ENCODE measurements around the gene KDSR.

DNA sequence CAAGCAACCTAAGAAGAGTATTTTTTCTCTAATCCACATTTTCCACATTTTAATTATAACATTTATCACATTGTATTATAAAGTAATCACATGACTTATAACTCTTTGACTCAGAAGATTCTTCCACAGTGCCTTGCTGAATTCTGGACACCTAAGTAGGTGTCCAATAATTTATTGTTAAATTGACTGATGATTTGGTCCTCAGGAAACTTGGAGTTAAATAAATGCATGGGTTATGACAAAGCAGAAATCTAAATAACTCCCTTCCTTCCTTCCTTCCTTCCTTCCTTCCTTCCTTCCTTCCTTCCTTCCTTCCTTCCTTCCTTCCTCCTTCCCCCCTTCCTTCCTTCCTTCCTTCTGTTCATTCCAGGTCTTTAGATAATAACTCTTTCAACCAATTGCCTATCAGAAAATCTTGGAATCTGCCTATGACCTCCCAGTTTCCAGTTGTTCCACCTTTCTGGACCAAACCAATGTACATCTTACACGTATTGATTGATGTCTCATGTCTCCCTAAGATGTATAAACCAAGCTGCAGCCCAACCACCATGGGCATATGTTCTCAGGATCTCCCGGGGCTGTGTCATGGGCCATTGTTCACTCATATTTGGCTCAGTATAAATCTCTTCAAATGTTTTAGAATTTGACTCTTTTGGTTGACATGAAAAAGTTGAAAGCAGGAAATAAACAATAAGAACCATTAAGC, 10.4 kb upstream of the KDSR start:
- TF ChIP-seq, protein P1, sequence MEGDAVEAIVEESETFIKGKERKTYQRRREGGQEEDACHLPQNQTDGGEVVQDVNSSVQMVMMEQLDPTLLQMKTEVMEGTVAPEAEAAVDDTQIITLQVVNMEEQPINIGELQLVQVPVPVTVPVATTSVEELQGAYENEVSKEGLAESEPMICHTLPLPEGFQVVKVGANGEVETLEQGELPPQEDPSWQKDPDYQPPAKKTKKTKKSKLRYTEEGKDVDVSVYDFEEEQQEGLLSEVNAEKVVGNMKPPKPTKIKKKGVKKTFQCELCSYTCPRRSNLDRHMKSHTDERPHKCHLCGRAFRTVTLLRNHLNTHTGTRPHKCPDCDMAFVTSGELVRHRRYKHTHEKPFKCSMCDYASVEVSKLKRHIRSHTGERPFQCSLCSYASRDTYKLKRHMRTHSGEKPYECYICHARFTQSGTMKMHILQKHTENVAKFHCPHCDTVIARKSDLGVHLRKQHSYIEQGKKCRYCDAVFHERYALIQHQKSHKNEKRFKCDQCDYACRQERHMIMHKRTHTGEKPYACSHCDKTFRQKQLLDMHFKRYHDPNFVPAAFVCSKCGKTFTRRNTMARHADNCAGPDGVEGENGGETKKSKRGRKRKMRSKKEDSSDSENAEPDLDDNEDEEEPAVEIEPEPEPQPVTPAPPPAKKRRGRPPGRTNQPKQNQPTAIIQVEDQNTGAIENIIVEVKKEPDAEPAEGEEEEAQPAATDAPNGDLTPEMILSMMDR (IDR thresholded peaks at IDR 0.05) = no peak
- TF ChIP-seq MAFK (IDR thresholded peaks at IDR 0.05; ENCODE audit: partially characterized antibody) = no peak
- TF ChIP-seq, protein P2, sequence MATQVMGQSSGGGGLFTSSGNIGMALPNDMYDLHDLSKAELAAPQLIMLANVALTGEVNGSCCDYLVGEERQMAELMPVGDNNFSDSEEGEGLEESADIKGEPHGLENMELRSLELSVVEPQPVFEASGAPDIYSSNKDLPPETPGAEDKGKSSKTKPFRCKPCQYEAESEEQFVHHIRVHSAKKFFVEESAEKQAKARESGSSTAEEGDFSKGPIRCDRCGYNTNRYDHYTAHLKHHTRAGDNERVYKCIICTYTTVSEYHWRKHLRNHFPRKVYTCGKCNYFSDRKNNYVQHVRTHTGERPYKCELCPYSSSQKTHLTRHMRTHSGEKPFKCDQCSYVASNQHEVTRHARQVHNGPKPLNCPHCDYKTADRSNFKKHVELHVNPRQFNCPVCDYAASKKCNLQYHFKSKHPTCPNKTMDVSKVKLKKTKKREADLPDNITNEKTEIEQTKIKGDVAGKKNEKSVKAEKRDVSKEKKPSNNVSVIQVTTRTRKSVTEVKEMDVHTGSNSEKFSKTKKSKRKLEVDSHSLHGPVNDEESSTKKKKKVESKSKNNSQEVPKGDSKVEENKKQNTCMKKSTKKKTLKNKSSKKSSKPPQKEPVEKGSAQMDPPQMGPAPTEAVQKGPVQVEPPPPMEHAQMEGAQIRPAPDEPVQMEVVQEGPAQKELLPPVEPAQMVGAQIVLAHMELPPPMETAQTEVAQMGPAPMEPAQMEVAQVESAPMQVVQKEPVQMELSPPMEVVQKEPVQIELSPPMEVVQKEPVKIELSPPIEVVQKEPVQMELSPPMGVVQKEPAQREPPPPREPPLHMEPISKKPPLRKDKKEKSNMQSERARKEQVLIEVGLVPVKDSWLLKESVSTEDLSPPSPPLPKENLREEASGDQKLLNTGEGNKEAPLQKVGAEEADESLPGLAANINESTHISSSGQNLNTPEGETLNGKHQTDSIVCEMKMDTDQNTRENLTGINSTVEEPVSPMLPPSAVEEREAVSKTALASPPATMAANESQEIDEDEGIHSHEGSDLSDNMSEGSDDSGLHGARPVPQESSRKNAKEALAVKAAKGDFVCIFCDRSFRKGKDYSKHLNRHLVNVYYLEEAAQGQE (IDR thresholded peaks at IDR 0.05) = no peak
- TF ChIP-seq BHLHE40 (IDR thresholded peaks at IDR 0.05; ENCODE audit: low read depth, low read length) = no peak
- no peak for TF ChIP-seq POLR2A (IDR thresholded peaks at IDR 0.05; ENCODE audit: low read length)
- no peak for TF ChIP-seq RNF2 (IDR thresholded peaks at IDR 0.05; ENCODE audit: borderline replicate concordance, low read depth)
- TF ChIP-seq, protein P3, sequence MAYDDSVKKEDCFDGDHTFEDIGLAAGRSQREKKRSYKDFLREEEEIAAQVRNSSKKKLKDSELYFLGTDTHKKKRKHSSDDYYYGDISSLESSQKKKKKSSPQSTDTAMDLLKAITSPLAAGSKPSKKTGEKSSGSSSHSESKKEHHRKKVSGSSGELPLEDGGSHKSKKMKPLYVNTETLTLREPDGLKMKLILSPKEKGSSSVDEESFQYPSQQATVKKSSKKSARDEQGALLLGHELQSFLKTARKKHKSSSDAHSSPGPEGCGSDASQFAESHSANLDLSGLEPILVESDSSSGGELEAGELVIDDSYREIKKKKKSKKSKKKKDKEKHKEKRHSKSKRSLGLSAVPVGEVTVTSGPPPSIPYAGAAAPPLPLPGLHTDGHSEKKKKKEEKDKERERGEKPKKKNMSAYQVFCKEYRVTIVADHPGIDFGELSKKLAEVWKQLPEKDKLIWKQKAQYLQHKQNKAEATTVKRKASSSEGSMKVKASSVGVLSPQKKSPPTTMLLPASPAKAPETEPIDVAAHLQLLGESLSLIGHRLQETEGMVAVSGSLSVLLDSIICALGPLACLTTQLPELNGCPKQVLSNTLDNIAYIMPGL (CRISPR knock-in tag; IDR thresholded peaks at IDR 0.05; ENCODE audit: borderline replicate concordance) = no peak

All from A549 (cell line).